Right atrium auricular region (tissue), 2 donors: Measurements from ENCODE around the gene RIF1. TPM values are rescaled to one million over a fixed set of nuclear protein-coding genes. Genes with fewer than 3 reads are reported as not detected.

Experiments used
- DNase-seq: peaks from one replicate; pipeline ENCODE4 v3.0.0-alpha.2; 2019; ENCODE audit warnings: low spot score
- H3K27ac ChIP-seq, 2 donors: fragments of 200-600 bp; sonication (generic); 1 replicate in 1 of 2; 2 replicates in 1 of 2; pipeline ENCODE4 v1.5.1; 2016 to 2019
- H3K27me3 ChIP-seq, 2 donors: fragments of 200-600 bp; sonication (generic); one replicate each; pipeline versions ENCODE4 v1.5.1 to v1.6.0; 2017 to 2019
- H3K36me3 ChIP-seq: fragments of 200-600 bp; sonication (generic); one replicate; pipeline ENCODE4 v1.5.1; 2016
- H3K4me1 ChIP-seq, 2 donors: fragments of 200-600 bp; sonication (generic); one replicate each; pipeline versions ENCODE4 v1.5.1 to v1.6.0; 2017 to 2019
- H3K4me3 ChIP-seq, 2 donors: fragments of 200-600 bp; sonication (generic); 1 replicate in 1 of 2; 2 replicates in 1 of 2; pipeline ENCODE4 v1.5.1; 2017 to 2019; ENCODE audit warnings: mild to moderate bottlenecking in 1 of 2, moderate library complexity in 1 of 2
- H3K9me3 ChIP-seq, 2 donors: fragments of 200-600 bp; sonication (generic); one replicate each; pipeline ENCODE4 v1.5.1; 2019
- total RNA-seq, 2 donors: library from RNA; depleted of rRNA; stranded (reverse); fragments of >200 nt; gene quantifications; one replicate each; pipeline ENCODE4 v1.1.0, GENCODE V29; 2016
- TF ChIP-seq, protein P1 (sequence below), 2 donors: fragments of 200-600 bp; sonication (generic); IDR thresholded peaks; one replicate each; pipeline ENCODE4 v1.5.1; 2019; ENCODE audit warnings: antibody characterized with exemption in 2 of 2

Gene RIF1
- total RNA-seq, 2 donors from 2014 or later = 11.9 to 13.8 TPM

DNA sequence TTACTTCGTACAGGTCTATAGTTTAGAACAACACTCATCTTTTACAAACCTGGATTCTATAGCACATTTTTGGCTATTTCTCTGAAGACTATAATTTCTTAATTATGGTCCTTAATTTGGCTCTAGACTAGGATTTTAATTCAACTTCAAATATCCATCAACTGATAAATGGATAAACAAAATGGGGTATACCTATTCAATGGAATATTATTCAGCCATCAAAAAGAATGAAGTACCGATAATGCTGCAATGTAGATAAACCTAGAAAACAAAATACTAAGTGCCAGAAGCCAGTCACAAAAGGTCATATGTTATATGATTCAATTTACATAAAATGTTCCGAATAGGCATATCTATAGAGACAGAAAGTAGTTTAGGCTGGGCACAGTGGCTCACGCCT is 15.2 kb upstream of the RIF1 start:
- Histone ChIP-seq H3K36me3 (no peaks in the 10 kb centered on the region), H3K4me3 (no peak overlapping the region), H3K4me1 (no peaks in the 10 kb centered on the region), H3K27me3 (no peaks in the 10 kb centered on the region), H3K27ac (no peak overlapping the region), H3K9me3 (peaks cover 0 to 5% of the 10 kb centered on the region in 2 donors)
- DNase-seq = no peak
- TF ChIP-seq, protein P1, sequence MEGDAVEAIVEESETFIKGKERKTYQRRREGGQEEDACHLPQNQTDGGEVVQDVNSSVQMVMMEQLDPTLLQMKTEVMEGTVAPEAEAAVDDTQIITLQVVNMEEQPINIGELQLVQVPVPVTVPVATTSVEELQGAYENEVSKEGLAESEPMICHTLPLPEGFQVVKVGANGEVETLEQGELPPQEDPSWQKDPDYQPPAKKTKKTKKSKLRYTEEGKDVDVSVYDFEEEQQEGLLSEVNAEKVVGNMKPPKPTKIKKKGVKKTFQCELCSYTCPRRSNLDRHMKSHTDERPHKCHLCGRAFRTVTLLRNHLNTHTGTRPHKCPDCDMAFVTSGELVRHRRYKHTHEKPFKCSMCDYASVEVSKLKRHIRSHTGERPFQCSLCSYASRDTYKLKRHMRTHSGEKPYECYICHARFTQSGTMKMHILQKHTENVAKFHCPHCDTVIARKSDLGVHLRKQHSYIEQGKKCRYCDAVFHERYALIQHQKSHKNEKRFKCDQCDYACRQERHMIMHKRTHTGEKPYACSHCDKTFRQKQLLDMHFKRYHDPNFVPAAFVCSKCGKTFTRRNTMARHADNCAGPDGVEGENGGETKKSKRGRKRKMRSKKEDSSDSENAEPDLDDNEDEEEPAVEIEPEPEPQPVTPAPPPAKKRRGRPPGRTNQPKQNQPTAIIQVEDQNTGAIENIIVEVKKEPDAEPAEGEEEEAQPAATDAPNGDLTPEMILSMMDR (IDR thresholded peaks at IDR 0.05) = no peak

DNA sequence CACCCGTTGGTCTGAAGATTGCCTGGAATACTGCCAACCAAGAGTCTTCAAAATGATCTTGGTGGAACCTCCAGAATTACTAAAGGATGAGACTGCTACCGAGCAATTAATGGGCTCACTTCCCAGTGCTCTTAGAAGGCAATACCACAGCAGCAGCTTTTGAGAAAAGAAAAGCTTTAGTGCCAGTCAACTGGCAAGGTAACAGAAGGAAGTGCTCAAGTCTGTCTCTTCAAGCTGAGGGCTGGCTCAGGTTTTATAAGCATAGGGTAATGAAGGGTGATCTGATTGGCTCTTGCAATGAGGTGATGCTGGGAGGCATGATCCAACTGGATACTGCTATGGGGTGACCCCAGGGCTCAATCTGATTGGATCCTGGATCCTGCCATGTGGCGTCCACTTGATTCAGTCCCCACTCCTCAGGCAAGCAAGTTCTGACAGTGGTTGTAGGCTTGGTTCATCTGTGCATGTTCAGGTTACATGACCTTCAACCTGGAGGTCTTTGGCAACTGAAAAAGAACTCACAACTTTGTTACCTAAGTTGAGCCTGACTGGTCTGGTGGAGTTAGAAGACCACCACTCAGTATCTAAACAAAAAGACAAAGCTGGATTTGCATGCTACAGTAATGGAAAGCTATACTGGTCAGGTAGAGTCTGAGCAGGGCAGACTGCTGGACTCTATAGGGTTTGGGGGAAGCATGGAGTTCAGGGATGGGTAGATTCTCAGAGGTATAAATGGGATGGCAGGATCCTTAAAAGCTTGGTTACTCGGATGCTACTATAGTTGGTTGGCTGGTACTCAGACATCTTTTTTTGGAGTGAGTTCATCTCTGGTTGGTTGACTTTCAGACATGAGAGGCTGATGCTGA is 14.0 kb upstream of the RIF1 start:
- peaks cover 0 to 5% of the 10 kb centered on the region in 2 donors for H3K9me3 ChIP-seq
- no peaks in the 10 kb centered on the region for H3K27me3 ChIP-seq
- no peak for DNase-seq
- no peaks in the 10 kb centered on the region for H3K36me3 ChIP-seq
- TF ChIP-seq, protein P1 (IDR thresholded peaks at IDR 0.05) = no peak
- no peak overlapping the region for H3K27ac ChIP-seq
- no peak overlapping the region for H3K4me3 ChIP-seq
- no peaks in the 10 kb centered on the region for H3K4me1 ChIP-seq

DNA sequence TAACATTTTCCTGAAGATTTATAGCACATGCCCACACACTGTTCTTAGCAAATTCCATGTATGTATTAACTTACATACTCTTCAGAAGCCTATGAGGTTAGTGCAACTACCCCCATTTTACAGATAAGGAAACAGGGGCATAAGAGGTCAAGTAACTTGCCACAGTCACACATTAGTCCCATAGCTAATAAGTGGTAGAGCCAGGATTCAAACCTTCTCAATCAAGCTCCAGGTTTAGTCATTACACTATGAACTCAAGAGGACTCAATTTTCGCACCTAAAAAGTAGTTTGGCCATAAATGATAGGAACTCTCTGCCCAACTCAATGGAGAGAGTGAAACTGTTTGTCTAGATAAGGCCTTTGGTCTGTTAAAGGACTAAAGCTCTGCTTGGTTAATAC is 9.7 kb upstream of the RIF1 start:
- Histone ChIP-seq H3K27ac (no peak overlapping the region), H3K9me3 (no peaks in the 10 kb centered on the region), H3K4me1 (no peaks in the 10 kb centered on the region), H3K4me3 (no peak overlapping the region), H3K27me3 (no peaks in the 10 kb centered on the region), H3K36me3 (no peaks in the 10 kb centered on the region)
- TF ChIP-seq, protein P1 (IDR thresholded peaks at IDR 0.05) = no peak
- DNase-seq = no peak

GRCh38 chr2:151401149-151401548 is 8.6 kb upstream of the RIF1 start:
- TF ChIP-seq, protein P1 (IDR thresholded peaks at IDR 0.05) = no peak
- Histone ChIP-seq H3K4me3 (no peak overlapping the region), H3K36me3 (no peaks in the 10 kb centered on the region), H3K9me3 (no peaks in the 10 kb centered on the region), H3K4me1 (no peaks in the 10 kb centered on the region), H3K27ac (no peak overlapping the region), H3K27me3 (no peaks in the 10 kb centered on the region)
- no peak for DNase-seq

DNA sequence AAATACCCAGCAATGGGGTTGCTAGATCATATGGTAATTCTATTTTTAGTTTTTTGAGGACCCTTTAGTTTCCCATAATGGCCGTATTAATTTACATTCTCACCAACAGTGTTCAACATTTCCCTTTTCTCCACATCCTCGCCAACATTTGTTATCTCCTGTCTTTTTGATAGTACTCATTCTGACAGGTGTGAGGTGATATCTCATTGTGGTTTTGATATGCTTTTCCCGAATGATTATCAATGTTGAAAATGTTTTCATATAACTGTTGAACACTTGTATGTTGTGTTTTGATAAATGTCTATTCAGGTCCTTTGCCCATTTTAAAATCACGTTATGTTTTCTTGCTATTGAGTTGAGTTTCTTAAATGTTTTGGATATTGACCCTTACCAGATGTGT is 5.8 kb upstream of the RIF1 start:
- Histone ChIP-seq H3K4me3 (no peak overlapping the region), H3K36me3 (no peaks in the 10 kb centered on the region), H3K9me3 (no peaks in the 10 kb centered on the region), H3K27ac (no peak overlapping the region), H3K27me3 (no peaks in the 10 kb centered on the region), H3K4me1 (no peaks in the 10 kb centered on the region)
- TF ChIP-seq, protein P1 (IDR thresholded peaks at IDR 0.05) = no peak
- no peak for DNase-seq

- Histone ChIP-seq H3K9me3 (no peaks in the 10 kb centered on the region), H3K27me3 (no peaks in the 10 kb centered on the region), H3K27ac (no peak overlapping the region), H3K4me3 (no peak overlapping the region), H3K4me1 (no peaks in the 10 kb centered on the region), H3K36me3 (no peaks in the 10 kb centered on the region)
- TF ChIP-seq, protein P1 (IDR thresholded peaks at IDR 0.05) = no peak
- DNase-seq = no peak
Observed at GRCh38 chr2:151405376-151405775, 4.3 kb upstream of the RIF1 start.
